ENCODE measurements around the gene CA5A. TPM values are rescaled to one million over a fixed set of nuclear protein-coding genes. Genes with fewer than 3 reads are reported as not detected.

The CA5A gene
- total RNA-seq, 3 donors from 2014 or later (not counting 1 experiment from before 2014, with no cell fraction given) = not detected

- Histone ChIP-seq H3K27me3 (ENCODE audit: control insufficient read depth, insufficient read depth, low read length) (peaks cover 7% of the 10 kb centered on the region), H3K36me3 (ENCODE audit: control insufficient read depth, insufficient read depth, low read length) (no peaks in the 10 kb centered on the region), H3K9me3 (ENCODE audit: control insufficient read depth, insufficient read depth, low read length) (no peaks in the 10 kb centered on the region), H3K27ac (ENCODE audit: low read length) (no peak overlapping the region), H3K4me3 (ENCODE audit: low read length) (no peak overlapping the region), H3K4me1 (ENCODE audit: control insufficient read depth, insufficient read depth, low read length) (peaks cover 8% of the 10 kb centered on the region)
- no peak overlapping the region for H3K4me3 Mint-ChIP-seq
- ATAC-seq (no peak), DNase-seq (no peak)
- no peaks in the 10 kb centered on the region for H3K36me3 Mint-ChIP-seq
- peaks cover 0 to 11% of the 10 kb centered on the region in 2 donors for H3K27me3 Mint-ChIP-seq (ENCODE audit: low read depth in 2 of 2)
- H3K27ac Mint-ChIP-seq = no peak overlapping the region
- H3K9me3 Mint-ChIP-seq = no peaks in the 10 kb centered on the region
- intact Hi-C loops (cut with micrococcal nuclease) = no loop called here
- no peak for TF ChIP-seq CTCF (IDR thresholded peaks at IDR 0.05)
- 89% methylated on average over 6 of the region's 7 CpGs for WGBS (ENCODE audit: insufficient coverage)
- no peaks in the 10 kb centered on the region for H3K4me1 Mint-ChIP-seq
Observed at GRCh38 chr16:87929986-87930385, 6.3 kb downstream of the CA5A start.

- peaks cover 7% of the 10 kb centered on the region for H3K27me3 ChIP-seq (ENCODE audit: control insufficient read depth, insufficient read depth, low read length)
- intact Hi-C loops (cut with micrococcal nuclease) = no loop called here
- H3K4me3 ChIP-seq (ENCODE audit: low read length) = no peak overlapping the region
- H3K27ac ChIP-seq (ENCODE audit: low read length) = no peak overlapping the region
- Mint-ChIP-seq H3K27me3 (ENCODE audit: low read depth in 2 of 2) (peaks cover 0 to 14% of the 10 kb centered on the region in 2 donors), H3K27ac (no peak overlapping the region), H3K36me3 (no peaks in the 10 kb centered on the region), H3K4me3 (no peak overlapping the region), H3K9me3 (no peaks in the 10 kb centered on the region), H3K4me1 (no peaks in the 10 kb centered on the region)
- no peaks in the 10 kb centered on the region for H3K9me3 ChIP-seq (ENCODE audit: control insufficient read depth, insufficient read depth, low read length)
- no peaks in the 10 kb centered on the region for H3K36me3 ChIP-seq (ENCODE audit: control insufficient read depth, insufficient read depth, low read length)
- peaks cover 8% of the 10 kb centered on the region for H3K4me1 ChIP-seq (ENCODE audit: control insufficient read depth, insufficient read depth, low read length)
- TF ChIP-seq CTCF (IDR thresholded peaks at IDR 0.05) = no peak
- ATAC-seq = no peak
- 25% methylated on average over 2 of the region's 4 CpGs for WGBS (ENCODE audit: insufficient coverage)
- no peak for DNase-seq
Observed at GRCh38 chr16:87927195-87927562, 9.2 kb downstream of the CA5A start.

- Mint-ChIP-seq H3K36me3 (no peaks in the 10 kb centered on the region), H3K27ac (no peak overlapping the region), H3K27me3 (ENCODE audit: low read depth in 2 of 2) (peaks cover 0 to 14% of the 10 kb centered on the region in 2 donors), H3K4me3 (no peak overlapping the region), H3K9me3 (no peaks in the 10 kb centered on the region), H3K4me1 (no peaks in the 10 kb centered on the region)
- no peak for TF ChIP-seq CTCF (IDR thresholded peaks at IDR 0.05)
- WGBS (ENCODE audit: insufficient coverage) = 50% methylated on average over 44 of the region's 44 CpGs
- no peak overlapping the region for H3K27ac ChIP-seq (ENCODE audit: low read length)
- H3K36me3 ChIP-seq (ENCODE audit: control insufficient read depth, insufficient read depth, low read length) = no peaks in the 10 kb centered on the region
- H3K4me3 ChIP-seq (ENCODE audit: low read length) = no peak overlapping the region
- ATAC-seq (peak in 1 of 3 donors; percentile 27), DNase-seq (peak in 1 of 2 donors; percentile 43)
- intact Hi-C loops (cut with micrococcal nuclease) = no loop called here
- peaks cover 7% of the 10 kb centered on the region for H3K27me3 ChIP-seq (ENCODE audit: control insufficient read depth, insufficient read depth, low read length)
- peaks cover 8% of the 10 kb centered on the region for H3K4me1 ChIP-seq (ENCODE audit: control insufficient read depth, insufficient read depth, low read length)
- no peaks in the 10 kb centered on the region for H3K9me3 ChIP-seq (ENCODE audit: control insufficient read depth, insufficient read depth, low read length)
Observed at GRCh38 chr16:87926246-87927194, 9.8 kb downstream of the CA5A start.
